Kidney (tissue), 14 donors: Measurements from ENCODE around the gene NKPD1. TPM values are rescaled to one million over a fixed set of nuclear protein-coding genes. Genes with fewer than 3 reads are reported as not detected.

Experiments used
- DNase-seq, 5 donors: peaks; one replicate each; pipeline ENCODE4 v3.0.0-alpha.2; 2013 to 2020
- FAIRE-seq: peaks from 2 replicates; lab custom pipeline; 2012; peaks lifted over from hg19 to GRCh38; lab: Jason Lieb, UNC
- H3K27ac ChIP-seq, 2 donors: one replicate each; pipeline ENCODE4 v1.7.0; 2013; ENCODE audit warnings: low read depth in 2 of 2, low read length in 2 of 2, inconsistent platforms in 1 of 2
- H3K27me3 ChIP-seq: one replicate; pipeline ENCODE4 v1.7.1; 2013; ENCODE audit warnings: low read length, inconsistent platforms; ENCODE audit not compliant: control insufficient read depth, insufficient read depth
- H3K36me3 ChIP-seq, 3 donors: one replicate each; pipeline versions ENCODE4 v1.7.0 to v1.7.1; 2013; ENCODE audit warnings: low read length in 3 of 3, control low read depth in 1 of 3, inconsistent platforms in 1 of 3; ENCODE audit not compliant: insufficient read depth in 3 of 3, control insufficient read depth in 2 of 3
- H3K4me1 ChIP-seq, 3 donors: one replicate each; pipeline versions ENCODE4 v1.7.0 to v1.7.1; 2013; ENCODE audit warnings: low read length in 3 of 3, inconsistent platforms in 1 of 3, low read depth in 1 of 3; ENCODE audit not compliant: control insufficient read depth in 2 of 3, insufficient read depth in 2 of 3
- H3K4me3 ChIP-seq, 3 donors: one replicate each; pipeline versions ENCODE4 v1.7.0 to v1.8.1; 2013; ENCODE audit warnings: low read length in 3 of 3, control low read depth in 1 of 3, inconsistent platforms in 1 of 3
- H3K9ac ChIP-seq, 3 donors: one replicate each; pipeline versions ENCODE4 v1.7.0 to v1.7.1; 2013; ENCODE audit warnings: low read length in 3 of 3, control low read depth in 1 of 3, inconsistent platforms in 1 of 3
- H3K9me3 ChIP-seq, 3 donors: one replicate each; pipeline versions ENCODE4 v1.7.0 to v1.7.1; 2013; ENCODE audit warnings: low read length in 3 of 3, control low read depth in 1 of 3, inconsistent platforms in 1 of 3; ENCODE audit not compliant: control insufficient read depth in 2 of 3, insufficient read depth in 1 of 3
- intact Hi-C: fragments of 100-400 bp; cut with DNase I; formaldehyde crosslinking; loops from one replicate; pipeline ENCODE4 v1.11.1; 2022
- polyA plus RNA-seq: library from polyadenylated mRNA; stranded (reverse); fragments of 350-450 nt; fragmentation: Illumina TruSeq; extraction: RNeasy Lipid Tissue Mini Kit (QIAGEN cat#74804); gene quantifications from one replicate; pipeline ENCODE4 v1.2.3, GENCODE V29; 2014; ENCODE audit warnings: low read depth, low replicate concordance; ENCODE audit not compliant: insufficient read depth
- total RNA-seq: library from RNA; stranded (reverse); fragmentation: NEBNext Ultra II Directional; extraction: Animal tissue kit (Norgen Biotek cat#: 25700); gene quantifications from one replicate; pipeline ENCODE4 v1.2.1, GENCODE V29; 2021
- TF ChIP-seq, protein P1 (sequence below): IDR thresholded peaks from 3 replicates; pipeline ENCODE4 v1.5.1; 2012; ENCODE audit warnings: mild to moderate bottlenecking, moderate library complexity, borderline replicate concordance; ENCODE audit not compliant: insufficient read depth; ENCODE audit errors: extremely low read depth
- donor health status: control.
- donor health status: control.
- donor health status: control.
- donor health status: control.
- donor health status: control.
- donor health status: DM: yes; HTN: yes; CAD: no.
- donor health status: Normal renal cell carcinoma (clear cell type).

NKPD1 gene
- total and polyA plus RNA-seq, 2 donors from 2014 or later: 0.09 TPM; not detected in 1

DNA sequence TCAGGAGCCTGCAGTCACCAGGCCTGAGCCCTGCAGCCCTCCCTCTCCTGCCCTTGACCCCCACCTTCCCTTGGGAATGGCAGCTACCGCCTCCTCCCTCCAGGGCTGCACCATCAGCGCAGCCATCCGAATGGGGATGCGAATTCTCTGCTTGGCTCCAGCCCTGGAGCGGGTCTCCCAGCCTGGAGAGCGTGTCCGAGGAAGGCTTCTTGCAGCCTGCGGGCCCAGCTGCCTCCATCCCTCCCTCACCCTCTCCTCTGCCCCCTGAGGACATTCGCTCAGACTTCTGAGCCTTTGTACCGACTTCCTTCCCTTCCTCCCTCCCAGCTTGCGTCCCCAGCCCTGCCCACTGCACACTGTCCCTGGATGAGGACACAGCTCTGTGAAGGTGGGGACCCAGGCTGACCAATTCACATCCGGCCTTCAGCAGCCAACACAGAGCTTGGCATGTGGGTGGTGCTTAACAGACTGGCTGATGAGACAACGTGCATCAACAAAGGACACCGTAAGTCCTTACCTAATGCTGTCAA lies 6.0 kb upstream of the NKPD1 start:
- Histone ChIP-seq H3K9ac (no peak overlapping the region), H3K9me3 (no peaks in the 10 kb centered on the region), H3K27me3 (no peaks in the 10 kb centered on the region), H3K4me1 (peaks cover 0 to 7% (median 0%) of the 10 kb centered on the region in 3 donors), H3K27ac (peak overlapping the region in 1 of 2 donors; percentile 7), H3K4me3 (no peak overlapping the region), H3K36me3 (peaks cover 0 to 3% (median 0%) of the 10 kb centered on the region in 3 donors)
- FAIRE-seq (no peak), DNase-seq (peak in 1 of 5 donors; percentile 59)
- TF ChIP-seq, protein P1, sequence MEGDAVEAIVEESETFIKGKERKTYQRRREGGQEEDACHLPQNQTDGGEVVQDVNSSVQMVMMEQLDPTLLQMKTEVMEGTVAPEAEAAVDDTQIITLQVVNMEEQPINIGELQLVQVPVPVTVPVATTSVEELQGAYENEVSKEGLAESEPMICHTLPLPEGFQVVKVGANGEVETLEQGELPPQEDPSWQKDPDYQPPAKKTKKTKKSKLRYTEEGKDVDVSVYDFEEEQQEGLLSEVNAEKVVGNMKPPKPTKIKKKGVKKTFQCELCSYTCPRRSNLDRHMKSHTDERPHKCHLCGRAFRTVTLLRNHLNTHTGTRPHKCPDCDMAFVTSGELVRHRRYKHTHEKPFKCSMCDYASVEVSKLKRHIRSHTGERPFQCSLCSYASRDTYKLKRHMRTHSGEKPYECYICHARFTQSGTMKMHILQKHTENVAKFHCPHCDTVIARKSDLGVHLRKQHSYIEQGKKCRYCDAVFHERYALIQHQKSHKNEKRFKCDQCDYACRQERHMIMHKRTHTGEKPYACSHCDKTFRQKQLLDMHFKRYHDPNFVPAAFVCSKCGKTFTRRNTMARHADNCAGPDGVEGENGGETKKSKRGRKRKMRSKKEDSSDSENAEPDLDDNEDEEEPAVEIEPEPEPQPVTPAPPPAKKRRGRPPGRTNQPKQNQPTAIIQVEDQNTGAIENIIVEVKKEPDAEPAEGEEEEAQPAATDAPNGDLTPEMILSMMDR: no peak
- intact Hi-C loops: no loop called here

DNA sequence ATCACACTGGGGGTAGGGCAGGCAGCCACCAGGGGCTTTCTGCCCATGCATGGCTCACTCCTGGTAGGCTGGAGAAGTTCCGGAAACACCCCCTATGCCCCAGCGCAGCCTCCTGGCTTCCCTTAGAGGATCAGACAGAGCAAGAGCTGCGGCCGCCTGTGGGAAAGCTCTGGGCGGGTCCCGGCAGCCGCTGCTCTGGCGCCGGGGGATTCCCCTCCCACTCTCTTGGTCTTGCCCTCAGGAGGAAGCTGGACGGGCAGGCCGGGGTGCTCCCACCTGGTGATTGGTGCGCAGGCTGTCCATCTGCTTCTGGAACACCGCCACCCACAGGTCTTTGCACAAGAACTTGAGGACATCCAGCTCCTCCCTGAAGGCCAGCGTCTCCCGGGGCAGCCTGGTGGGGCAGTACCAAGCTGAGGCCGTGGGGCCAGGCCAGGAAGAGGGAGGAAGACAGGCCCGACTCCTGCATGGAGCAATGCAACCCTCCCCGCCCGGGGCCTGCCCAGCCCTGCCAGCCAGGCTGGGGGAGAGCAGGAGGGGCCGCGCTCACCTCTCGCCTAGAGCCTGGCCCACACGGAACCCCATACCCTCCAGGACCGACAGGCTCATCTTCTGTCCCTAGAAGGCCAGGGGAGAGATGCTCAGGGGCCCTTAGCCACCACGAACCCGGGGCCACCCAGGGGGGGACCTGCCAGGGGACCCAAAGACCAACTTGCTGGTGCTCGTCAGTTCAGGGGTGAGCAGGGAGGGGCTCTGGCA lies 4.0 kb upstream of the NKPD1 start:
- H3K9me3 ChIP-seq: no peaks in the 10 kb centered on the region
- FAIRE-seq (no peak), DNase-seq (peak; percentile 55 to 82 (median 71))
- H3K9ac ChIP-seq: no peak overlapping the region
- H3K4me3 ChIP-seq: no peak overlapping the region
- TF ChIP-seq, protein P1: no peak
- H3K36me3 ChIP-seq: no peaks in the 10 kb centered on the region
- intact Hi-C loops: no loop called here
- H3K4me1 ChIP-seq: peaks cover 0 to 2% (median 0%) of the 10 kb centered on the region in 3 donors
- no peaks in the 10 kb centered on the region for H3K27me3 ChIP-seq
- H3K27ac ChIP-seq: no peak overlapping the region

DNA sequence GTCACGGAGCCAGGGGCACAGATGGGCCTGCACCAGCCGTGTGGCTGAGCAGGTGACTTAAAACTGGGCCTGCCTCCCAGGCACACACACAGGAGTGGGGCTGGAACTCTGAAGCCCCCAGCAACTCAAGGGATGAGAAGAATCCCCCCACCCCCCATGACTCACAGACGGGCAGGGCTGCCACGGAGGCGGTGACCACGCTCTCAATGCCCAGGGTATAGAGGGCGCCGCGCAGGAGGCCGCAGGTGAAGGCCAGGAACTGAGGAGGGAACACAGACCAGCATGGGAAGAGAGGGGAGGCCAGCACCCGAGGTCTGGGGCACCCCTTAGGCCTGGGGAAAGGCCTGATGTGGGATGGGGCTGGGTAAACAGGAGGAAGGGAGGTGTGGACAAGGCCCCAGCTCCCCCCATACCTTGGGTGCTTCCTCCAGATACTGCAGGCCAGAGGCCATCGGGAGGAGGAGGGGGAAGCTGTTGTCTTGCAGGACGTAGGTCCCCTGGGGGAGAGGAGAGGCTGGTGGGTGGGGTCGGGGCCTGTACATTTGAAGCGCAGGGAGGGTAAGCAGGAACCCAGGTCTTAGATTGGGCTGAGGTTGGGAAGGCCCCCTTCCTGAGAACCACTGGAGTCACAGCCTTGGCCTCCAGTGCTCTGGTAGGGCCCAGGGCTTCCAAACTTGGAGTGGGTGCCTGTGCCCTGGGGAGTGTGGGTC lies 3.1 kb upstream of the NKPD1 start:
- FAIRE-seq (no peak), DNase-seq (peak in 2 of 5 donors; percentile 50 to 57)
- TF ChIP-seq, protein P1: no peak
- intact Hi-C loops: no loop called here
- H3K4me1 ChIP-seq: peaks cover 0 to 2% (median 0%) of the 10 kb centered on the region in 3 donors
- H3K27ac ChIP-seq: no peak overlapping the region
- no peaks in the 10 kb centered on the region for H3K36me3 ChIP-seq
- H3K9ac ChIP-seq: no peak overlapping the region
- no peak overlapping the region for H3K4me3 ChIP-seq
- H3K27me3 ChIP-seq: no peaks in the 10 kb centered on the region
- no peaks in the 10 kb centered on the region for H3K9me3 ChIP-seq
